ENCODE results near the gene NFASC. TPM values are rescaled to one million over a fixed set of nuclear protein-coding genes. Genes with fewer than 3 reads are reported as not detected.

The NFASC gene
- total and polyA plus RNA-seq, 2 donors (not counting 3 experiments of a cell fraction or from before 2014, with no cell fraction given) = not detected

- ChIA-PET POLR2A (no interaction called here), CTCF (no interaction called here)
- Histone ChIP-seq H3K4me3 (replicated peaks in 1 of 3; ENCODE audit: insufficient read depth in 1 of 3, low read depth in 1 of 3, low read length in 3 of 3) (no peak overlapping the region), H3K4me2 (ENCODE audit: insufficient read depth, low read length) (no peak overlapping the region), H3K27me3 (ENCODE audit: control insufficient read depth in 2 of 2, insufficient read depth in 2 of 2, low read length in 2 of 2) (peaks cover 3 to 5% of the 10 kb centered on the region in 2 experiments), H3K9me3 (replicated peaks; ENCODE audit: control insufficient read depth, insufficient read depth, low read length) (no peaks in the 10 kb centered on the region), H3K27ac (ENCODE audit: insufficient read depth, low read depth, low read length) (no peak overlapping the region), H3K36me3 (ENCODE audit: control insufficient read depth in 2 of 2, extremely low read depth in 1 of 2, insufficient read depth in 2 of 2, low read length in 2 of 2) (no peaks in the 10 kb centered on the region), H3K9ac (replicated peaks; ENCODE audit: extremely low read depth, insufficient read depth, low read length) (no peak overlapping the region), H3K4me1 (ENCODE audit: control insufficient read depth, extremely low read depth, insufficient read depth, low read length) (no peaks in the 10 kb centered on the region), H3K79me2 (ENCODE audit: control insufficient read depth, insufficient read depth, low read length) (no peaks in the 10 kb centered on the region), H3K9me1 (replicated peaks; ENCODE audit: control insufficient read depth, extremely low read depth, insufficient read depth, low read length) (no peaks in the 10 kb centered on the region), H2AFZ (ENCODE audit: low read depth, low read length) (no peak overlapping the region), H4K20me1 (replicated peaks; ENCODE audit: control insufficient read depth, extremely low read depth, insufficient read depth, low read length) (no peaks in the 10 kb centered on the region)
- DNase-seq (ENCODE audit: low read depth, low spot score) (no peak), FAIRE-seq (no peak)
- intact Hi-C loops (cut with micrococcal nuclease) = no loop called here
- TF ChIP-seq POLR2A (IDR thresholded peaks at IDR 0.05; ENCODE audit: low read depth, low read length) (no peak), FOS (IDR thresholded peaks at IDR 0.05; ENCODE audit: borderline replicate concordance, insufficient read depth, low read length) (no peak), MYC (IDR thresholded peaks at IDR 0.05; ENCODE audit: low read depth, low read length) (no peak), GATA2 (IDR thresholded peaks at IDR 0.05; ENCODE audit: insufficient read depth, insufficient read length, low read depth, low read length) (no peak), EZH2 (IDR thresholded peaks at IDR 0.05; ENCODE audit: borderline replicate concordance, low read depth, low read length, severe bottlenecking) (no peak), MAX (IDR thresholded peaks at IDR 0.05; ENCODE audit: insufficient read depth, insufficient read length) (no peak), POLR2AphosphoS5 (IDR thresholded peaks at IDR 0.05; ENCODE audit: insufficient read depth, low read depth, low read length) (no peak), CTCF (IDR thresholded peaks at IDR 0.05; ENCODE audit: extremely low read depth in 1 of 2, insufficient read depth in 1 of 2, low read depth in 1 of 2, low read length in 2 of 2) (no peak), JUN (IDR thresholded peaks at IDR 0.05; ENCODE audit: borderline replicate concordance, insufficient read depth, insufficient read length, low read depth) (no peak)
- BruUV-seq (replicated peaks) = no TSS peak
- dilution Hi-C loops (cut with MboI; ENCODE audit: extremely low pct_ligation_motif_present, low sequenced_read_pairs) = no loop called here
Observed at GRCh38 chr1:204879351-204879750, 8.7 kb downstream of the NFASC start.
